ENCODE data around the gene COMMD6. TPM values are rescaled to one million over a fixed set of nuclear protein-coding genes. Genes with fewer than 3 reads are reported as not detected.

COMMD6 gene
- total RNA-seq, 1 donor from 2014 or later, result 209 TPM

GRCh38 chr13:75569576-75569975 is 31.9 kb upstream of the COMMD6 start:
- DNase-seq (ENCODE audit: low read depth), result peak; percentile 4
- Histone ChIP-seq H2AFZ (ENCODE audit: low read depth, low read length) (no peak overlapping the region), H3K4me2 (ENCODE audit: low read length) (no peak overlapping the region), H3K27ac (ENCODE audit: low read depth, low read length) (no peak overlapping the region), H3K27me3 (ENCODE audit: insufficient read depth, low read length) (no peaks in the 10 kb centered on the region), H3K4me1 (ENCODE audit: insufficient read depth, low read length) (peaks cover 3% of the 10 kb centered on the region), H3K4me3 (ENCODE audit: insufficient read depth, low read depth, low read length) (no peak overlapping the region), H3K9ac (ENCODE audit: low read length) (no peak overlapping the region), H3K79me2 (ENCODE audit: insufficient read depth, low read length) (peaks cover 2% of the 10 kb centered on the region), H3K9me3 (ENCODE audit: insufficient read depth, low read depth, low read length) (no peaks in the 10 kb centered on the region), H3K36me3 (ENCODE audit: insufficient read depth, low read length) (peaks cover 22% of the 10 kb centered on the region), H4K20me1 (ENCODE audit: insufficient read depth, low read length) (no peaks in the 10 kb centered on the region)
- Mint-ChIP-seq H3K9me3 (ENCODE audit: unreplicated experiment) (no peaks in the 10 kb centered on the region), H3K4me3 (ENCODE audit: unreplicated experiment) (no peak overlapping the region), H3K27ac (ENCODE audit: unreplicated experiment) (peak overlapping the region; percentile 31), H3K27me3 (ENCODE audit: low read depth, unreplicated experiment) (no peaks in the 10 kb centered on the region), H3K4me1 (ENCODE audit: low read depth, unreplicated experiment) (peaks cover 8% of the 10 kb centered on the region), H3K36me3 (ENCODE audit: low read depth, unreplicated experiment) (peaks cover 23% of the 10 kb centered on the region)
- no peak for FAIRE-seq
- TF ChIP-seq EZH2 (IDR thresholded peaks at IDR 0.05; ENCODE audit: insufficient read depth, low read length) (no peak), CTCF (IDR thresholded peaks at IDR 0.05; ENCODE audit: insufficient read depth, low read depth, low read length) (no peak)

GRCh38 chr13:75566658-75567057 is 29.0 kb upstream of the COMMD6 start:
- peaks cover 13% of the 10 kb centered on the region for H3K36me3 ChIP-seq (ENCODE audit: insufficient read depth, low read length)
- no peaks in the 10 kb centered on the region for H3K9me3 ChIP-seq (ENCODE audit: insufficient read depth, low read depth, low read length)
- Mint-ChIP-seq H3K9me3 (ENCODE audit: unreplicated experiment) (no peaks in the 10 kb centered on the region), H3K4me3 (ENCODE audit: unreplicated experiment) (no peak overlapping the region), H3K27ac (ENCODE audit: unreplicated experiment) (no peak overlapping the region), H3K4me1 (ENCODE audit: low read depth, unreplicated experiment) (peaks cover 8% of the 10 kb centered on the region), H3K27me3 (ENCODE audit: low read depth, unreplicated experiment) (no peaks in the 10 kb centered on the region), H3K36me3 (ENCODE audit: low read depth, unreplicated experiment) (peaks cover 3% of the 10 kb centered on the region)
- FAIRE-seq (peak; percentile 71), DNase-seq (ENCODE audit: low read depth) (peak; percentile 10)
- H2AFZ ChIP-seq (ENCODE audit: low read depth, low read length), result no peak overlapping the region
- H3K4me2 ChIP-seq (ENCODE audit: low read length), result no peak overlapping the region
- no peaks in the 10 kb centered on the region for H3K79me2 ChIP-seq (ENCODE audit: insufficient read depth, low read length)
- H3K9ac ChIP-seq (ENCODE audit: low read length), result no peak overlapping the region
- no peak overlapping the region for H3K27ac ChIP-seq (ENCODE audit: low read depth, low read length)
- no peak for TF ChIP-seq EZH2 (IDR thresholded peaks at IDR 0.05; ENCODE audit: insufficient read depth, low read length)
- TF ChIP-seq CTCF (IDR thresholded peaks at IDR 0.05; ENCODE audit: insufficient read depth, low read depth, low read length), result peak; percentile 32
- H3K4me1 ChIP-seq (ENCODE audit: insufficient read depth, low read length), result peaks cover 3% of the 10 kb centered on the region
- no peak overlapping the region for H3K4me3 ChIP-seq (ENCODE audit: insufficient read depth, low read depth, low read length)
- H4K20me1 ChIP-seq (ENCODE audit: insufficient read depth, low read length), result no peaks in the 10 kb centered on the region
- H3K27me3 ChIP-seq (ENCODE audit: insufficient read depth, low read length), result no peaks in the 10 kb centered on the region

- TF ChIP-seq EZH2 (IDR thresholded peaks at IDR 0.05; ENCODE audit: insufficient read depth, low read length), result no peak
- no peak for TF ChIP-seq CTCF (IDR thresholded peaks at IDR 0.05; ENCODE audit: insufficient read depth, low read depth, low read length)
- Mint-ChIP-seq H3K27ac (ENCODE audit: unreplicated experiment) (peak overlapping the region; percentile 63), H3K4me1 (ENCODE audit: low read depth, unreplicated experiment) (peaks cover 2% of the 10 kb centered on the region), H3K36me3 (ENCODE audit: low read depth, unreplicated experiment) (peaks cover 16% of the 10 kb centered on the region), H3K9me3 (ENCODE audit: unreplicated experiment) (no peaks in the 10 kb centered on the region), H3K27me3 (ENCODE audit: low read depth, unreplicated experiment) (no peaks in the 10 kb centered on the region), H3K4me3 (ENCODE audit: unreplicated experiment) (no peak overlapping the region)
- no peaks in the 10 kb centered on the region for H3K4me1 ChIP-seq (ENCODE audit: insufficient read depth, low read length)
- peak; percentile 23 for FAIRE-seq
- no peak overlapping the region for H3K27ac ChIP-seq (ENCODE audit: low read depth, low read length)
- H3K36me3 ChIP-seq (ENCODE audit: insufficient read depth, low read length), result peaks cover 31% of the 10 kb centered on the region
- no peak overlapping the region for H3K4me3 ChIP-seq (ENCODE audit: insufficient read depth, low read depth, low read length)
- peaks cover 47% of the 10 kb centered on the region for H3K79me2 ChIP-seq (ENCODE audit: insufficient read depth, low read length)
- H3K9me3 ChIP-seq (ENCODE audit: insufficient read depth, low read depth, low read length), result no peaks in the 10 kb centered on the region
- H3K4me2 ChIP-seq (ENCODE audit: low read length), result no peak overlapping the region
- H2AFZ ChIP-seq (ENCODE audit: low read depth, low read length), result no peak overlapping the region
- no peak overlapping the region for H3K9ac ChIP-seq (ENCODE audit: low read length)
- H3K27me3 ChIP-seq (ENCODE audit: insufficient read depth, low read length), result no peaks in the 10 kb centered on the region
- no peak for DNase-seq (ENCODE audit: low read depth)
- peaks cover 19% of the 10 kb centered on the region for H4K20me1 ChIP-seq (ENCODE audit: insufficient read depth, low read length)
These were observed 20.7 kb upstream of the COMMD6 start for GRCh38 chr13:75558145-75558840.
